ENCODE data around the gene COL23A1.
"Not testable (repeated sequence)": the region's sequence is repeated elsewhere in the genome, so short reads cannot be mapped to it uniquely, and the experiment has no call there.

The COL23A1 gene

DNA sequence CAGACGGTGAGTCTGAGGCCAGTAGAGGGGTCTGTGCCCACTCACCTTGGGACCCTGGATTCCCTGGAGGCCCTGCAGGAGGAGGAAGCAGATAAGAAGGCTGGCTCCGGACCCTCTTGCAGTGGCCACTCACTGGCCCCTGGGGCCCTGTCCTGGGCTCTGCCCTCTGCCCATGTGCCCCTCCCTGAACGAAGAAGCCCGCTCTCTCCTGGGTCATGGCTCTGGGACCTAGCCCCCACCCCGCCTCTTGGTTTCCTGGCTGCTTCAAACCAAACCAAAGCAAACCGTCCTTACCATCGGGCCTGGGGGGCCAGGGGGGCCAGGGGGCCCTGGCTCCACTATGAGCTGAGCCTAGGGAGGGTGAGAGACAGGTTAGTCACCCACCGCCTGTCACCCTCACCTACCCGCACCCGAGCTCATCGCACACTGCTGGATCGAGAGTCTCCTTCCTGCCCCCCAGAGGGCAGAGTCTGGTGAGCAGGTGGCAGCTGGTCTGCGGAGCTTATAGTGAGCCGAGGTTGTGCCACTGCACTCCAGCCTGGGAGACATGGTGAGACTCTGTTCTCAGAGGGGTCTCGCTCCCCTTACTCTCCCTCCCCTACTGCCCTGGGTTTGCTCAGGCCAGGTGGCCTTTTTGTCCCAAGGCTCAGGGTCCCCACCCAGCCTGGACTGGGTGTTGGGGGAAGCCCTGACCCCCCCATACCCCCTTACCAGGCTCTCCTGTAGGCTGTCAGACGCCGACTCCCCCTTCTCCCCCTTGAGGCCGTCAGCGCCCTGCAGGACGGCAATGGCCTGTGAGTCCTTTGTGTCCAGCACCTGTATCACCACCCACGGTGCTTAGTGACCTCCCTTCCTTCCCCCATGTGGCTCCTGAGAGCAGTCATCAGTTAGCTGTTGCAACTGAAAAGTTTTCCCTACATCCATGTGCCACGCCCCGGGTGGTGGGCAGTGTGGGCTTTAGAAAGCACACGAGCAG is 342.4 kb downstream of the COL23A1 start:
- DNase-seq, result no peak

DNA sequence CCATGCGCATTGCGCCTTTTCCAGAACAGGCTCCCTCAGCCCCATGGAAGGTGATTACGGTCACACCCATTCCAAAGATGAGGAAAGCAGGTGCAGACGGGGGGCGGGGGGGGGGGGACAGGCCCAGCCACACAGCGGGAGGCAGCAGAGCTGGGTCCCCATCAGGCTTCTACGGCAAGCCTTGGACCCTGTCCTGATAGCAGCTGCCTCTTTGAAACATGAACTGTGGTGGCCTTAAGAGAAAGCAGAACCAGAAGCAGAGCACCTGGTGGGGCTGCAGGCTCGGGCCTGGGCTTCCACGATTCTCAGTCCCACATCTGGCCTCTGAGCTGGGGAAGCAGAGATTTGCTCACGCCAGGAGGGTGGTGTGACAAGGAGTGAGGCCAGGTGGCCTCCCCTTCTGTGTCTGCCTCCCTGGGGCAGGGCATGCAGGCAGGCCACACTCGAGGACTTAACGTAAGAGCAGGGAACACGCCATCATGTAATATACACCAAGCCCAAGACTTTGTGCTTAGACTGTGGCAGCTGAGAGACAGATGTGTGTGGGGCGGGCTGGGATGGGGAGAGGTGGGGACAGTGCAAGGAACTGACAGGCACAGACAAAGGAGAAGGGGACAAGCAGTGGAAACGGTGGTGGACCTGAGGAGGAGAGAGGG is 343.4 kb downstream of the COL23A1 start:
- DNase-seq, result no peak

DNA sequence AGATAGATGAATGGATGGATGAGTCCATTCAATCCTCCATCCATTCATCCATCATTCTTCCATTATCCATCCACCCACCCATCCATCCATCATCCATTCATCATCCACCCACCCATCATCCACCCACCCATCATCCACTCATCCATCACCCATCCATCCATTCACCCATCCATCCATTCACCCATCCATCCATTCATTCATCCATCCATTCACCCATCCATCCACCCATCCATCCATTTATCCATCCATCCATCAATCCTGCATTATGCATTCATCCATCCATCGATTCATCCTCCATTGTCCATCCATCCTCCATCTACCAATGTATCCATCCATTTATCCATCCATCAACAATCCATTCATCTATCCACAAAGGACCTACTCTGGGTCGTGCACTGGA is 344.8 kb downstream of the COL23A1 start:
- no peak for DNase-seq

DNA sequence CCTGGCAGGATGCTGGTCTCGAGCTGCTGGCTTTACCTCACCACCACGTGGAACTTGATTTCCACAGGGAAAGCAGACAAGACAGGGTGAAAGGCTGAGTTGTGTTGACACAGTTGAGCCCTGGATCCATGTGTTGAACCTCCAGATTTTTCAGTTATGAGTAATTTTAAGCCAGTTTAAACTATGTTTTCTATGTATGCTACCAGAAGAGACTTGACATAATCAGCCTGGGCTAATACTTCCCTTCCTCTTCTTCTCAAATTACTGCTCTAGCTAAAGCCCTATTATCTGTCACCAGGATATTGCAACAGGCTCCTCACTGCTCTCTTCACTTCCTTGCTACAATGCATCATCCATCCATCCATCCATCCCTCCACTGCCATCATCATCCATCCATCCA is 345.6 kb downstream of the COL23A1 start:
- DNase-seq, result no peak

DNA sequence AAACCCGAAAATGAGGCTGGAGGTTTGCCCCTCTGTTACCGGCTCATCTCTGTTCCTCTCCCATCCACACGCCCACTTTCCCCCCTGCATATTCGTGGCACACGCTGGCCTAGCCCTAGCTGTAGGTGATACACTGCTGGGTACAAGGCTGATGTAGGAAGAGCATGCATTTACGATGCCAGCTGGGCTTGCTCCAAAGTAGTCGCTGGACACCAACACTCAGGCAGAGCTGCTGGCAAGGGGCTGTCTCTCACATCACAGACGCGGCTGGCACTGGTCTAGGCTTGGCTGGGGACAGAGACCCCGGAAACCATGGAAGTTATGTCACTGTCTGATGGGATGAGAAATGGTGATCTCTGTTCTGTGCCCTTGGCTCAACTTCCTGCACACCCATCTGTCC is 347.8 kb downstream of the COL23A1 start:
- no peak for DNase-seq

DNA sequence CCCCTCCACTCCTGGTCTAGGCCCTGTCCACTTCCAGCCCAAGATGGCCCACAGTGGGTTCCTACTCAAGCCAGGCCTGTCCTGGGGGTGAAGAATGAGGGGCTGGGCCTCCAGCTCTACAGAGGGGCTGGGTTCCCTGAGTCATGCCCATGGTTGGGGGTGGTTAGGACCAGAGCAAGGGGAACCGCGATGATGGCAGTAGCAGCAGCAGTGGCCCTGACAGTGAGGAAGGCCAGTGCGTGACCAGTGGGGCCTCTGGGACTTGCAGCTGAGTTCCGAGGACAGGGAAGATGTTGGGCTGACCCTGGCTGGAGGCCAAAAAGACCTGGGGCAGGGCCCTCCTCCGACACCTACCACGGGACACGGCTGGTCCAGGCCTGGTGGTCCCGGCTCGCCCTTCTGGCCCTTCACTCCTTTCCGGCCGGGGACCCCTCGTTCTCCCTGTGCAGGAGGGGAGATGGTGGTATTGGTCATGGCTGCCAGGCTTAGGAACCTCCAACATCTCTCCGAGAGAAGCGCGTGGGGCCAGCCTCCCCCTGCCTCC is 348.4 kb downstream of the COL23A1 start:
- no peak for DNase-seq

DNA sequence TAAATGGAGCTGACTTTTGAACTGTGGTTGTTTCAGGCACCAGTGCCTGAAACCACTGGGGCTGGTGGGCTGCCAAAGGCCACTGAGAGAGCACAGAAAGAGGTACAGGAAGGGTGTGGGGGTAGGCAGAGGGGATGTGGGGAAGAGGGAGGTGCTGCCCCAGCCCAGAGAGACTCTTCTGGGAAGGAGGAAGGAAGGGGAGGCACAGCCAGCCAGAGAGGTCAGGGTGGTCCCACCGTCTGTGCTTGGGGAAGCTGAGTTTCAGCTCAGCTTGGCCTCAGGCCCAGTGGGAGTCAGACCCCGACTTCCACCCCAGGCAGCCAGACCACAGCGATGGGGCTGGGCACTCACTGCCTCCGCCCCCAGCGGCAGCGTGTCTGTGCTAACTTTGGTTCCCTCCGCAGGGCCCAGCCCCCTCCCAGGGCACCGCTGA is 348.9 kb downstream of the COL23A1 start:
- no peak for DNase-seq

DNA sequence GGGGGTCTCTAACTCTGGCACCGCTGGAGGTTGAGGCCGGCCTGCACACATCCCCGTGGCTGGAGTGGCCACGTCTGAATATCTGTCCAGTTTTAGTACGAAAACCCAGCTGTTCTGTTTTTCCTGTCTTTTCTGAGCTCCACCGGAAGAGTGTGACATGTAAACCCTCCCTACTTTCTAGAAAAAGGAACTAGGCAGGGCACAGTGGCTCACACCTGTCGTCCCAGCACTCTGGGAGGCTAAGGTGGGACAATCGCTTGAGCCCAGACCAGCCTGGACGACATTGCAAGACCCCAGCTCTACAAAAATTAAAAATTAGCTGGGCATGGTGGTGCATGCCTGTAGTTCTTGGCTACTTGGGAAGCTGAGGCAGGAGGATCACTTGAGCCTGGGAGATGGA is 349.4 kb downstream of the COL23A1 start:
- DNase-seq, result no peak

DNA sequence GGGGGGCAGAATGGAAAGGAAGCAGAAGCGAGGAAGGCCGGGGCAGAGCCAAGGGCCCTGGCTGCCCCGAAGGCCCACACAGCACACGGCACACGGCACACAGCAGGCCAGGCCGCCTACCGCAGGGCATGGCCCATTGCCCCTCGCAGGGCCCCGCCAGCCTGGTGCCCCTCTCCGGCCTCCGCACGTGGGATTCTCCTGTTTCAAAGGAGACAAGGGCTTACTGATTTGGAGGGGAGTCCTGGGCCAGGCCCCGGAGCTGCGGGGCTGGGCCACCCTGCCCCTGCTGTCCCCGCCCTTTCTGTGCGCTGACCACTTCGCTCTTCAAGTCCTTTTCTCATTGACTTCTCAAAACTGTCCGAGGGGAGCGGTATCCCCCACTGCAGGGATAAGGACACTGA is 349.9 kb downstream of the COL23A1 start:
- no peak for DNase-seq

DNA sequence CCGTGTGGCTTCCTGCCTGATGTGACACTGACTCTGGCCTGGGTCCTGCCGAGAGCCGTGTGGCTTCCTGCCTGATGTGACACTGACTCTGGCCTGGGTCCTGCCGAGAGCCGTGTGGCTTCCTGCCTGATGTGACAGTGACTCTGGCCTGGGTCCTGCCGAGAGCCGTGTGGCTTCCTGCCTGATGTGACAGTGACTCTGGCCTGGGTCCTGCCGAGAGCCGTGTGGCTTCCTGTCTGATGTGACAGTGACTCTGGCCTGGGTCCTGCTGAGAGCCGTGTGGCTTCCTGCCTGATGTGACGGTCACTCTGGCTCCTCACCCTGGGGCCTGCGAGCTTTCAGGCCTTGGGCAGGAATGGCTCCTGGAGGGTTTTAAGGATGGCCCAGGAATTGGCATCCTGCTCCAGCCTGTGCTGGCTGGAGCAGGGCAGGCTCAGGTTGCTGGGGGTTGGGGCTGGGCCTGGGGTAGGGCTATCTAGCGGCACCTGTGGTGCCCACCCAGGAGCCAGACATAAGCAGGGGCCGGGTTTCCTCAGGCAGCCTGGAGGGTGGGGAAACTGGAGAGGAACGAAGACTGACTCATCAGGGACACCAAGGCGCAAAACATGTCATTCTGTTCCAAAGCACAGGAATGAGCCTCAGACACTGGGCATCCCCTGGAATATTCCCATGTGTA is 350.4 kb downstream of the COL23A1 start:
- DNase-seq, result not testable (repeated sequence)

DNA sequence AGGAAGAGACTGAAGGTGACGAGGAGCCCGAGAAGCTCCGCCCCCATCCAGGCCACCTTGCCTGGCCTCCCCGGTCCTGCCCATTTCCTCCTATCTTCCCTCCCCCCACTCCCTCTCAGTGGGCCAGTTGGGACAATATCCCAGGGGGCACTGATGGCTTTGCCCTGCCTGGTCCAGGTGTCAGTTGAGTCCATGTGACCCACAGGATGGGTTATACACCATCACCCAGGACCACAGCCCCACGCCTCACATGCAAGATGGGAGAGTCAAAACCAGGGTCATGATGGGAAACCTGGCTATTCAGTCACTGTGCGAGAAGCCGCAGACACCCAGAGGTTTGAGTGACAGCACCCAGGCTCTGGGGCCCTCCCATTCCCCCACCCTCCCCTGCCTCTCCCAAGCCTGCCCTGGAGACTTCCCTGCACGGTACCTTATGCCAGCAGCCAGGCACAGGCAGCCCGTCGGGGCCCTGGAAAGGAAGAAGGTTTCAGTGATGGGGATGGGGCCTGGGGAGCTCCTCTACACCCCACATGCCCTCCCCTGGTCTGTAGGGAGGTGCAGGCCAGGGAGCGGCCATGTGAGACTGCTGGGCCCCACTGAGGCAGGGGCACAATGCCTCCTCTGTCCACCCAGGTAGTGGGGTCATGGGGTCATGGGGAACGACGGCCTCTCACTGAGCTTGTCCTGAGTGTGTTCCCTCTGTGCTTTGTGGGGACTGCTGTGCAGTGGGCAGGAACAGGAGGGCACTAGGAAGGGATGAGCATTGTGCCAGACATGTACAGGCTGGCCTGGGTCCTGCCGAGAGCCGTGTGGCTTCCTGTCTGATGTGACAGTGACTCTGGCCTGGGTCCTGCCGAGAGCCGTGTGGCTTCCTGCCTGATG is 351.2 kb downstream of the COL23A1 start:
- no peak for DNase-seq

DNA sequence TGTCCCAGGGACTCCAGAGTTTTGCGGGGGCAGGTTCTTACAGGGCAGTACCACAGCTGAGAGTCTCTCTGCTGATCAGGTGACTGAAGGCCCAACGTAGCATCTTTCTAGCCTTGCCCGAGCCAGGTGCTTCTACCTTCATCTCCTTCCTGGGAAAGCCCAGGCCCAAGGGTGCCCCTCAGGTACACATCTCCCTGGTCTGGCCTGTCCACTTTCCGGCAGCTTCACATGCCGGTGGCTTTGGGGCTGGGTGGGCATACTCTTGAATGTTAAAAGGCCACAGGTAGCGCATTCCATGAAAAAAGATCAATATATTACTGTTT is 351.9 kb downstream of the COL23A1 start:
- no peak for DNase-seq

DNA sequence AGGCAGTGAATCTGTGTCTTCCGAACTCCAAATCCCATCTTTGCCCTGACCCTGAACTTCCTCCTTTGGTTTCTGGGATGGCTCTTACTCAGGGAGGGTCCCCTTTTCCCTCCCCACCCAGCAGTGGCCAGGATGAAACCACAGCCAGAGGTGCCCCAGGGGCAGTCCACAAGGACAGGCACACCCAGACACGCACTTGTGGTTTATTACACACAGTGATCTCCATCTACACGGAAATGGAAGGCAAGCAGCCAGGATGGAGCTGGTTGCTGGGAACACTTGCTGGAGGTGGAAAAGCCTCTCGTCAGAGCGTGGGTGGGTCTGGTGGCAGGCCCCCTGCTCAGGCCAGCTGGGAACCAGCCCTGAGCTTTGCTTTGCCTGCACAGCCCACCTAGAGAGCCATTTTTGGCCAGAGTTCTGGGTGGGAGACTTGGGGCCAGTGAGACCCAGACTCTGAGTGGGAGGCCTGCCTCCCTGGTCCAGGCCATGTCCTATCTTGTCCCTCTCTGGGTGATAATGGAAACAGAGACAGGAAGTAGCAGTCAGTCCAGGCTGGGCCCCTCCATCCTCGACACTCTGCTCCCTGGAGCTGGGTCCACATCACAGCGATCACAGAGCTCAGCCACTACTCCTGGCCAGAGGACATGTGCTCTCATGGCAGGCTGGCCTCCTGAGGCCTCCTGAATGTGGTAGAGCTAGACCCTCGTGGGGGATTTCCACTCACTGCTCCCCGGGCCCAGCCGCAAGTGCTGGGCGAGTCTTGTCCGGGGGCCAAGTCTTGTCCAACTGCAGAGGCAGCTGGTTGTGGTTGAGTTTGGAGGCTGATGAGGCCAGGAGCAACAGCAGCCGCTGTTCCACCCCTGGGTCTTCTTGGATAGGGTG is 352.5 kb downstream of the COL23A1 start:
- DNase-seq, result no peak

DNA sequence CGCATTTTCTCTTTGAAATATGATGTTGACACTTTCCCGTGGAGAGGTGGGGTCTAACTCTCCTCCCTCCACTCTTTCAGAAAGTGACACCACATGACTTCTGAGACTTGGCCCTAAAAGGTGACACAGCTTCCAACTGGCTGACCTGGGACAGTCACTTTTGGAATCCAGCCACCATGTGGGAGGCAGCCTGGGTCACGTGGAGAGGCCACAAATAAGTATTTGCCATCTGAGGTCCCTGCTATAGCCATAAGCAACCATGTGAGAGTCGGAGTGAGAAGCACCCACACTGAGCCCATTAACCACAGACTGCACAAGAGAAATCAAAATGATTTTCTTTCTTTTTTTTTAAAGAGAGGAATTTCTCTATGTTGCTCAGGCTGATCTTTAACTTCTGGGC is 353.5 kb downstream of the COL23A1 start:
- no peak for DNase-seq

DNA sequence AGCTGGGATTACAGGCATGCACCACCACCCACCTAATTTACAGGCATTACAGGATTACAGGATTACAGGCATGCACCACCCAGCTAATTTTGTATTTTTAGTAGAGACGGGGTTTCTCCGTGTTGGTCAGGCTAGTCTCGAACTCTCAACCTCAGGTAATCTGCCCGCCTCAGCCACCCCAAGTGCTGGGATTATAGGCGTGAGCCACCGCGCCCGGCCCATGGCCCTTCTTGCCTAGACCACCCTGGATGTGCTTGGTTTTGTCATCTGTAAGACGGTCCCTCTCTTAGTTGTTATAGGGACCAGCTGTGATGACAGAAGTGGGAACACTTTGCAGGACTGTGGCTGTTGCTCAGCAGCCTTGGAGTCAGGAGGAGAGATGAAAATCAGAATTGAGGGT is 354.1 kb downstream of the COL23A1 start:
- DNase-seq, result no peak

DNA sequence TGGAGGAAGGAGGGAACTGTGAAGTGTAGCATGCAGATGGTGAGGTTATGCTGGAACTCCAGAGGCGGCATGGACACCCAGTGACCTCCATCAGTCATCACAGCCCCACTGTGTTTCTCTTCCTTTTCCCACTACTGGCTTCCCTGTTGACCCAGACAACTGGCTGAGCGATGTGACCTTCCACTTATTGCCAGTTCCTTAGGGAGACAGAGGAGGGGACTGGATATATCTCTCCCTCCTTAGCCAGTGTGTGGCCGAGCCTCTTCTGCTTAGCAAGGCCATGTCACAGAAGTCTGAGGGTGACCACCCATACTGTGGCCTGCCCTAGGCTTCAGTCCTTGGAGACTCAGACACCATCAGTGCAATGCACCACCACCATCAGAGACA is 354.6 kb downstream of the COL23A1 start:
- DNase-seq, result no peak

DNA sequence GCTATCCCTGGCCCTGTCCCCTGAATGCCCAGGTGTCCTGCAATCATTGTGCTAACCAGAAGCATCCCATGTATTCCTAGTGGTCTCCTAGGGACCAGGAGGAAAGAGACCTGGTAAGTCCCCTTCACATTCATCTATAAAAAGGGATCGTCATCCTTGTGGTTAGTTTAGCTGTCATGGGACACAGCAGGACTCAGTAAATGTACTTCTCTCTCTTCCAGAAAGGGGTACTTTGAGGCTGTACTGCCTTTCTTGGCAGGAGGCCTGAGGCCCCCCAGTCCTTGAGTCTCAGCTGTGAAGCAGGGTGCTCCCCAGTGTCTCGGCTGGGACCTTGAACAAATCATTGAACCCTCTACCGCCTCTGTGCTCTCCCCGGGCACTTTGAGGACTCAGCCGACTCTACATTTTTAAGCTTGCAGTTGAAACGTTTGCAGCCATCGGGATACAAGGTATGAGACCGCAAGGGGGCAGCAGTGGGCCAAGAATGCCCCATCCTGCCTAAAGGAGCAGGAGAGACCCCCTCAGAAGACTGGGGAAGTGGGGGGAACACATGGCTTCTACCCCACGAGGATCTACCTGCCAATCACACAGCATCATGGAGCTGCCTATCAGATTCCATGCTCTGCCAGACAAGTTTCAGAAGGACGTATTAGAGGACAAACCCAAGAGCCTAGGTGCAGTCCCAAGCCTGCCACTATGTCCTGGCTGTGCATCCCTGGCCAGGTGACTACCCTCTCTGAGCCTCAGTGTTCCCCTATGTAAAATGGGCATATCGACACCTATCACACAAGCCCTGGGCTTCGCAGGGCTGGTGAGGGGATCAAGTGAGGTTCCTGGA is 355.2 kb downstream of the COL23A1 start:
- DNase-seq, result peak; percentile 96

DNA sequence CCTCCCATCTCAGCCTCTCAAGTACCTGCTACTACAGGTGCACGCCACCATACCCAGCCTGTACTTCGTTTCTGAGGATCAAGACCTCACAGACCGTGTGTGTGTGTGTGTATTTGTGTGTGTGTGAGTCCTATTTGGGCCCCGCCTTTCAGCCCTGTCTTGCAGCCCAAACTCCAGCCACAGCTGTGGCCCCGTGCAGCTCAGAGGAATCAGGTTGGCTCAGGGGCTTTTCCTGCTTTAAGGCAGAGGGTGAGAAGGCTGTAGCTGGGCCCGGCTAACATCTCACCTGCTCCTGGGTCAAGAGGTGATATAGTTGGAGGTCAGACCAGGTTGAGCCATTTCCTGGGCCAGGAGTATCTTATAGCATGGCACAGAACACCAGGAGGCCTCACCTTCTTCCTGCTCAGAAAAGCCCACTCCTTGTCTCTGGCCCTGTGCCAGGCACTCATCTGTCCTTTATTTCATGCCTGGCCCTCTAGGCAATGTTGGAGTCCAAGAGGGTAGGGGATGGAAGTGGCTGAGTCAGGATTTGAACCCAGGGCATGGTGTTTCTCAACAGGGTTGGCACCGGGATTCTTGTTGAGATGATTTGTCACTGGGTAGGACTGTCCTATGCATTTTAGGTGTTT is 356.0 kb downstream of the COL23A1 start:
- no peak for DNase-seq

DNA sequence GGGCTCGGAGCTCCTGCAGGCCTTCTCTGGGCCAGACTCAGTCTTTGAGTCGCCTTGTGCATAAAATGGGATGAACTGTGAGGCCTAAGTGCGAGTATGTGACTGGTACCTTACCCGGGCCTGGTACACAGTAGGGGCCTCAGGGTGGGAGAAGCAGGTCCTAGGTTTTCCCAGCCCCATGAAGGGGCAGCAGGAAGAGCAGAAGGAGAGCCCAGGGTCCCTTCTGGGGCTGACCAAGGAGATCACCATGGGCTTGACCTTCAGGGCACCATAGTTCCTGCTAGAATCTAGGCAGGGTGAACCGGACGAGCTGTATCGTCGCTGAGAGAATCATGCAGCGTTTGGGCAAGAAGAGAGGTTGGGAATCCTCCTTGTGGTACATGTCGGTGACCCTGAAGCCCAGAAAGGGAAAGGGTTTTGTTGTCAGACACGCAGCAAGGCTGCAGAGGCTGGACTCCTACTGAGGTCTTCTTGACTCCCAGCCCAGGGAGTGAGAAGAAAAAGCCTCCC is 357.2 kb downstream of the COL23A1 start:
- no peak for DNase-seq

Data from 8988T (cell line).